Liver (tissue), 9 donors: ENCODE data around the gene MAP3K5. TPM values are rescaled to one million over a fixed set of nuclear protein-coding genes. Genes with fewer than 3 reads are reported as not detected.

Source experiments
- DNase-seq: peaks from one replicate; pipeline ENCODE4 v3.0.0-alpha.2; 2017; ENCODE audit warnings: low spot score
- H3K27ac ChIP-seq, 2 donors: one replicate each; pipeline ENCODE4 v1.7.0; 2013; ENCODE audit warnings: inconsistent platforms in 2 of 2, low read length in 2 of 2, control low read depth in 1 of 2, low read depth in 1 of 2, mild to moderate bottlenecking in 1 of 2
- H3K27me3 ChIP-seq, 4 donors: one replicate each; pipeline versions ENCODE4 v1.6.1 to v1.7.0; 2013; ENCODE audit warnings: low read length in 3 of 4, inconsistent platforms in 1 of 4, mild to moderate bottlenecking in 1 of 4, moderate library complexity in 1 of 4; ENCODE audit not compliant: control insufficient read depth in 4 of 4, insufficient read depth in 4 of 4
- H3K36me3 ChIP-seq, 4 donors: one replicate each; pipeline versions ENCODE4 v1.6.1 to v1.7.0; 2013; ENCODE audit warnings: low read length in 3 of 4, mild to moderate bottlenecking in 3 of 4, low read depth in 1 of 4, moderate library complexity in 1 of 4; ENCODE audit not compliant: control insufficient read depth in 4 of 4, insufficient read depth in 3 of 4
- H3K4me1 ChIP-seq, 4 donors: one replicate each; pipeline versions ENCODE4 v1.6.1 to v1.7.0; 2013; ENCODE audit warnings: low read length in 3 of 4, mild to moderate bottlenecking in 3 of 4, moderate library complexity in 1 of 4; ENCODE audit not compliant: control insufficient read depth in 4 of 4, insufficient read depth in 4 of 4
- H3K4me3 ChIP-seq, 3 donors: one replicate each; pipeline versions ENCODE4 v1.6.1 to v1.7.0; 2013; ENCODE audit warnings: low read length in 3 of 3, control low read depth in 1 of 3, low read depth in 1 of 3, mild to moderate bottlenecking in 1 of 3
- H3K9ac ChIP-seq, 2 donors: one replicate each; pipeline ENCODE4 v1.7.0; 2013; ENCODE audit warnings: low read length in 2 of 2, mild to moderate bottlenecking in 2 of 2, moderate library complexity in 2 of 2, control low read depth in 1 of 2, low read depth in 1 of 2
- H3K9me3 ChIP-seq, 4 donors: one replicate each; pipeline versions ENCODE4 v1.6.1 to v1.7.0; 2013; ENCODE audit warnings: low read length in 3 of 4; ENCODE audit not compliant: control insufficient read depth in 4 of 4
- EGR1 ChIP-seq, 2 donors: IDR thresholded peaks; 2 replicates each; pipeline ENCODE4 v1.6.1; 2016 to 2018; ENCODE audit warnings: antibody characterized with exemption in 2 of 2, low read depth in 2 of 2
- FOXA1 ChIP-seq: IDR thresholded peaks from 2 replicates; pipeline ENCODE4 v1.6.1; 2016; ENCODE audit warnings: antibody characterized with exemption
- FOXA2 ChIP-seq: IDR thresholded peaks from 2 replicates; pipeline ENCODE4 v1.6.1; 2016; ENCODE audit warnings: antibody characterized with exemption
- GABPA ChIP-seq, 2 donors: IDR thresholded peaks in 1 of 2; conservative IDR thresholded peaks in 1 of 2; 2 replicates each; pipeline ENCODE4 v1.6.1; 2016; ENCODE audit warnings: antibody characterized with exemption in 2 of 2, mild to moderate bottlenecking in 1 of 2, moderate library complexity in 1 of 2
- HNF4A ChIP-seq, 2 donors: conservative IDR thresholded peaks; 2 replicates each; pipeline ENCODE4 v1.6.1; 2016; ENCODE audit warnings: antibody characterized with exemption in 2 of 2, mild to moderate bottlenecking in 2 of 2
- HNF4G ChIP-seq: IDR thresholded peaks from 2 replicates; pipeline ENCODE4 v1.6.1; 2016; ENCODE audit warnings: antibody characterized with exemption
- JUND ChIP-seq, 2 donors: IDR thresholded peaks; 2 replicates each; pipeline ENCODE4 v1.6.1; 2016; ENCODE audit warnings: antibody characterized with exemption in 2 of 2
- NR2F2 ChIP-seq: IDR thresholded peaks from 2 replicates; pipeline ENCODE4 v1.6.1; 2016; ENCODE audit warnings: antibody characterized with exemption
- RAD21 ChIP-seq, 2 donors: IDR thresholded peaks; 2 replicates each; pipeline ENCODE4 v1.6.1; 2016; ENCODE audit warnings: antibody characterized with exemption in 2 of 2, mild to moderate bottlenecking in 2 of 2
- TAF1 ChIP-seq: conservative IDR thresholded peaks from 2 replicates; pipeline ENCODE4 v1.6.1; 2016; ENCODE audit warnings: antibody characterized with exemption, mild to moderate bottlenecking
- whole genome bisulfite sequencing: extraction: QIAGEN DNeasy Blood & Tissue Kit; methylation state at CpG from one replicate; pipeline ENCODE4 v1.1.7; 2013; 5-methylcytosine and 5-hydroxymethylcytosine counted together
- polyA plus RNA-seq, 2 donors: library from polyadenylated mRNA; stranded (reverse) in 1 of 2; unstranded in 1 of 2; fragments of 200-250 nt in 1 of 2; fragments of >200 nt in 1 of 2; fragmentation: Nextera tagmentation in 1 of 2; extraction: Ambion mirVana in 1 of 2; gene quantifications; one replicate each; pipeline versions ENCODE4 v1.2.1 to v1.2.3, GENCODE V29; 2013 to 2015
- total RNA-seq, 2 donors: library from RNA; depleted of rRNA; stranded (reverse); fragments of >200 nt; gene quantifications; one replicate each; pipeline ENCODE4 v1.2.3, GENCODE V29; 2014
- TF ChIP-seq, protein P1 (sequence below): fragments of 150-350 bp; IDR thresholded peaks from 2 replicates; pipeline ENCODE4 v1.5.1; 2017; ENCODE audit warnings: improper control_type of control experiment, low read depth, low read length; ENCODE audit not compliant: missing input control
- TF ChIP-seq, protein P2 (sequence below): IDR thresholded peaks from 2 replicates; pipeline ENCODE4 v1.6.1; 2016; ENCODE audit warnings: antibody characterized with exemption
- TF ChIP-seq, protein P3 (sequence below): IDR thresholded peaks from 2 replicates; pipeline ENCODE4 v1.6.1; 2016; ENCODE audit warnings: antibody characterized with exemption, mild to moderate bottlenecking
- donor health status: healthy.
- donor health status: healthy.
- donor health status: healthy.
- donor health status: healthy.
- donor health status: healthy.

The MAP3K5 gene
- total and polyA plus RNA-seq, 4 donors, result 2.9 to 18.0 (median 5.5) TPM

DNA sequence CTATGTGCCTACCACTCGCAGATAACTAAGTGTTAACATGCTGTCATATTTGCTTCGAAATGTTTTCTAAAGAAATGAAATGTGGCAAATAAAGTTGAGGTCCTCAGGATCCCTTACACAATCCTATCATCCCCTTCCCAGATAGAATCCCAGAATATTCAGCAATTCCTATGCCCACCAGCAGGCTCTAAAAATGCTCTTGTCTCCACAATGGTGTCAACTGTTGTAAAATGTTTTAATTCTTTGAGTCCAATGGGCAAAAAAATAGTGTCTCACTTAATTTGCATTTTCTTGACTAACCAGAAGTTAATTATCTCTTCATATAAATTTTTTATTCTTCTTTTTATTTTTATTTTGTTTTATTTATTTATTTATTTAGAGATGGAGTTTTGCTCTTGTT lies 138.2 kb downstream of the MAP3K5 start:
- no peak overlapping the region for H3K4me3 ChIP-seq
- TF ChIP-seq, protein P1, sequence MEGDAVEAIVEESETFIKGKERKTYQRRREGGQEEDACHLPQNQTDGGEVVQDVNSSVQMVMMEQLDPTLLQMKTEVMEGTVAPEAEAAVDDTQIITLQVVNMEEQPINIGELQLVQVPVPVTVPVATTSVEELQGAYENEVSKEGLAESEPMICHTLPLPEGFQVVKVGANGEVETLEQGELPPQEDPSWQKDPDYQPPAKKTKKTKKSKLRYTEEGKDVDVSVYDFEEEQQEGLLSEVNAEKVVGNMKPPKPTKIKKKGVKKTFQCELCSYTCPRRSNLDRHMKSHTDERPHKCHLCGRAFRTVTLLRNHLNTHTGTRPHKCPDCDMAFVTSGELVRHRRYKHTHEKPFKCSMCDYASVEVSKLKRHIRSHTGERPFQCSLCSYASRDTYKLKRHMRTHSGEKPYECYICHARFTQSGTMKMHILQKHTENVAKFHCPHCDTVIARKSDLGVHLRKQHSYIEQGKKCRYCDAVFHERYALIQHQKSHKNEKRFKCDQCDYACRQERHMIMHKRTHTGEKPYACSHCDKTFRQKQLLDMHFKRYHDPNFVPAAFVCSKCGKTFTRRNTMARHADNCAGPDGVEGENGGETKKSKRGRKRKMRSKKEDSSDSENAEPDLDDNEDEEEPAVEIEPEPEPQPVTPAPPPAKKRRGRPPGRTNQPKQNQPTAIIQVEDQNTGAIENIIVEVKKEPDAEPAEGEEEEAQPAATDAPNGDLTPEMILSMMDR, result no peak
- TF ChIP-seq RAD21 (IDR thresholded peaks at IDR 0.05) (peak in 1 of 2 donors; percentile 20), NR2F2 (no peak)
- H3K36me3 ChIP-seq, result peaks cover 3 to 9% (median 4%) of the 10 kb centered on the region in 4 donors
- H3K27me3 ChIP-seq, result no peaks in the 10 kb centered on the region
- no peaks in the 10 kb centered on the region for H3K4me1 ChIP-seq
- no peak for DNase-seq
- H3K9me3 ChIP-seq, result no peaks in the 10 kb centered on the region
- 94% methylated on average over 2 of the region's 2 CpGs for WGBS
- no peak overlapping the region for H3K9ac ChIP-seq
- no peak overlapping the region for H3K27ac ChIP-seq

DNA sequence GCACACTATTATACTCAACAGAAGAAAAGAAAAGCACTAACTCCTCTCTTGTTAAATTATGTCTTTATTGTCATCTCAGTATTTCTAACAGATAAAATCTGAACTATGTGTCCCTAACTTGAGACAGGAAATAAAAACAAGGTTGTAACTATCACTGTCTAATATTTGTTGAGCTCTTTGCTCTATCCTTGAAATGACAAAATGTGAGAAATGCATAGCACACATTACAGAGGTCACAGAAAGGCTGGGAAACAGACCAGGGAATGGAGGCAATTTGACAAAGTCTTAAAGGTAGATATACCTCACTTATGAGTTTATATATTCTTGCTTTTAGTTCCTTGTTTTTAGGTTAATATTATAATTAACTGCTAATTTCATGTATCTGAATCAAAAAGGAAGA lies 139.6 kb downstream of the MAP3K5 start:
- no peak overlapping the region for H3K27ac ChIP-seq
- H3K4me1 ChIP-seq, result no peaks in the 10 kb centered on the region
- H3K9me3 ChIP-seq, result no peaks in the 10 kb centered on the region
- H3K27me3 ChIP-seq, result no peaks in the 10 kb centered on the region
- H3K36me3 ChIP-seq, result peaks cover 1 to 5% (median 3%) of the 10 kb centered on the region in 4 donors
- no peak overlapping the region for H3K9ac ChIP-seq
- TF ChIP-seq, protein P2, sequence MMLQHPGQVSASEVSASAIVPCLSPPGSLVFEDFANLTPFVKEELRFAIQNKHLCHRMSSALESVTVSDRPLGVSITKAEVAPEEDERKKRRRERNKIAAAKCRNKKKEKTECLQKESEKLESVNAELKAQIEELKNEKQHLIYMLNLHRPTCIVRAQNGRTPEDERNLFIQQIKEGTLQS, result no peak
- no peak for TF ChIP-seq HNF4A (conservative IDR thresholded peaks at IDR 0.05)
- TF ChIP-seq, protein P1, result no peak
- TF ChIP-seq RAD21 (IDR thresholded peaks at IDR 0.05), result no peak
- TF ChIP-seq, protein P3, sequence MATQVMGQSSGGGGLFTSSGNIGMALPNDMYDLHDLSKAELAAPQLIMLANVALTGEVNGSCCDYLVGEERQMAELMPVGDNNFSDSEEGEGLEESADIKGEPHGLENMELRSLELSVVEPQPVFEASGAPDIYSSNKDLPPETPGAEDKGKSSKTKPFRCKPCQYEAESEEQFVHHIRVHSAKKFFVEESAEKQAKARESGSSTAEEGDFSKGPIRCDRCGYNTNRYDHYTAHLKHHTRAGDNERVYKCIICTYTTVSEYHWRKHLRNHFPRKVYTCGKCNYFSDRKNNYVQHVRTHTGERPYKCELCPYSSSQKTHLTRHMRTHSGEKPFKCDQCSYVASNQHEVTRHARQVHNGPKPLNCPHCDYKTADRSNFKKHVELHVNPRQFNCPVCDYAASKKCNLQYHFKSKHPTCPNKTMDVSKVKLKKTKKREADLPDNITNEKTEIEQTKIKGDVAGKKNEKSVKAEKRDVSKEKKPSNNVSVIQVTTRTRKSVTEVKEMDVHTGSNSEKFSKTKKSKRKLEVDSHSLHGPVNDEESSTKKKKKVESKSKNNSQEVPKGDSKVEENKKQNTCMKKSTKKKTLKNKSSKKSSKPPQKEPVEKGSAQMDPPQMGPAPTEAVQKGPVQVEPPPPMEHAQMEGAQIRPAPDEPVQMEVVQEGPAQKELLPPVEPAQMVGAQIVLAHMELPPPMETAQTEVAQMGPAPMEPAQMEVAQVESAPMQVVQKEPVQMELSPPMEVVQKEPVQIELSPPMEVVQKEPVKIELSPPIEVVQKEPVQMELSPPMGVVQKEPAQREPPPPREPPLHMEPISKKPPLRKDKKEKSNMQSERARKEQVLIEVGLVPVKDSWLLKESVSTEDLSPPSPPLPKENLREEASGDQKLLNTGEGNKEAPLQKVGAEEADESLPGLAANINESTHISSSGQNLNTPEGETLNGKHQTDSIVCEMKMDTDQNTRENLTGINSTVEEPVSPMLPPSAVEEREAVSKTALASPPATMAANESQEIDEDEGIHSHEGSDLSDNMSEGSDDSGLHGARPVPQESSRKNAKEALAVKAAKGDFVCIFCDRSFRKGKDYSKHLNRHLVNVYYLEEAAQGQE, result no peak
- no peak for TF ChIP-seq HNF4G
- no peak for TF ChIP-seq FOXA1
- TF ChIP-seq FOXA2, result no peak
- no peak for TF ChIP-seq TAF1
- no peak for TF ChIP-seq JUND (IDR thresholded peaks at IDR 0.05)
- no peak for TF ChIP-seq GABPA (IDR thresholded peaks at IDR 0.05 in 1 of 2, conservative IDR thresholded peaks at IDR 0.05 in 1 of 2)
- no peak for TF ChIP-seq EGR1 (IDR thresholded peaks at IDR 0.05; ENCODE audit: low read depth in 2 of 2)
- no peak for DNase-seq
- H3K4me3 ChIP-seq, result no peak overlapping the region
